MM.1S (cell line): ENCODE measurements around the gene SIL1.

Experiments
- DNase-seq: peaks from one replicate; pipeline ENCODE4 v3.0.0-alpha.2; 2015
- H2AFZ ChIP-seq: fragments of 300-600 bp; sonication (generic); 2 replicates; pipeline ENCODE4 v1.6.0; 2016; ENCODE audit warnings: antibody characterized with exemption, low read length
- H3F3A ChIP-seq: fragments of 300-600 bp; sonication (generic); 2 replicates; pipeline ENCODE4 v1.6.1; 2016; ENCODE audit warnings: mild to moderate bottlenecking, antibody characterized with exemption, low read length, moderate library complexity, mixed read lengths; ENCODE audit not compliant: insufficient read depth
- H3K27ac ChIP-seq: fragments of 300-600 bp; sonication (generic); 2 replicates; pipeline ENCODE4 v1.5.1; 2016; ENCODE audit warnings: mild to moderate bottlenecking, low read length
- H3K27me3 ChIP-seq: fragments of 300-600 bp; sonication (generic); replicated peaks from 2 replicates; pipeline ENCODE4 v1.6.0; 2016; ENCODE audit warnings: low read length; ENCODE audit not compliant: insufficient read depth
- H3K36me3 ChIP-seq: fragments of 300-600 bp; sonication (generic); replicated peaks from 2 replicates; pipeline ENCODE4 v1.6.1; 2016; ENCODE audit warnings: mild to moderate bottlenecking, low read length, mixed read lengths; ENCODE audit not compliant: insufficient read depth
- H3K4me1 ChIP-seq: fragments of 300-600 bp; sonication (generic); 2 replicates; pipeline ENCODE4 v1.6.1; 2016; ENCODE audit warnings: low read length, mixed read lengths
- H3K4me2 ChIP-seq: fragments of 300-600 bp; sonication (generic); 2 replicates; pipeline ENCODE4 v1.6.0; 2016; ENCODE audit warnings: low read depth, low read length
- H3K4me3 ChIP-seq: fragments of 300-600 bp; sonication (generic); 2 replicates; pipeline ENCODE4 v1.5.1; 2016; ENCODE audit warnings: low read length, mixed read lengths
- H3K79me2 ChIP-seq: fragments of 300-600 bp; sonication (generic); 2 replicates; pipeline ENCODE4 v1.6.1; 2016; ENCODE audit warnings: mixed run types, low read length, mixed read lengths
- H3K9ac ChIP-seq: fragments of 300-600 bp; sonication (generic); 2 replicates; pipeline ENCODE4 v1.6.1; 2016; ENCODE audit warnings: low read length, mixed read lengths
- H3K9me2 ChIP-seq: fragments of 300-600 bp; sonication (generic); replicated peaks from 2 replicates; pipeline ENCODE4 v1.6.1; 2016; ENCODE audit warnings: mild to moderate bottlenecking, low read length, mixed read lengths; ENCODE audit not compliant: insufficient read depth
- H3K9me3 ChIP-seq: fragments of 300-600 bp; sonication (generic); replicated peaks from 2 replicates; pipeline ENCODE4 v1.6.1; 2016; ENCODE audit warnings: mild to moderate bottlenecking, low read length, mixed read lengths; ENCODE audit not compliant: insufficient read depth
- H4K20me1 ChIP-seq: fragments of 300-600 bp; sonication (generic); 2 replicates; pipeline ENCODE4 v1.6.1; 2016; ENCODE audit warnings: mild to moderate bottlenecking, low read length, moderate library complexity, mixed read lengths; ENCODE audit not compliant: insufficient read depth
- EZH2 ChIP-seq: fragments of 300-600 bp; sonication (generic); optimal IDR thresholded peaks from 2 replicates; pipeline ENCODE3; 2017; ENCODE audit warnings: low read depth, mild to moderate bottlenecking, antibody characterized with exemption, low read length, mixed read lengths
- EZH2phosphoT487 ChIP-seq: fragments of 300-600 bp; sonication (generic); IDR thresholded peaks from 2 replicates; pipeline ENCODE4 v1.6.1; 2018; ENCODE audit warnings: antibody characterized with exemption, low read length
- TF ChIP-seq, protein P1 (sequence below): fragments of 300-600 bp; sonication (generic); IDR thresholded peaks from 2 replicates; pipeline ENCODE4 v1.5.1; 2016; ENCODE audit warnings: antibody characterized with exemption, low read length, mixed read lengths

Gene SIL1

GRCh38 chr5:139046551-139046950 is 151.6 kb downstream of the SIL1 start:
- H2AFZ ChIP-seq: no peak overlapping the region
- H3K9ac ChIP-seq: no peak overlapping the region
- H3K27me3 ChIP-seq: no peaks in the 10 kb centered on the region
- no peaks in the 10 kb centered on the region for H3K9me3 ChIP-seq
- no peaks in the 10 kb centered on the region for H4K20me1 ChIP-seq
- H3K4me2 ChIP-seq: no peak overlapping the region
- H3K36me3 ChIP-seq: no peaks in the 10 kb centered on the region
- TF ChIP-seq, protein P1, sequence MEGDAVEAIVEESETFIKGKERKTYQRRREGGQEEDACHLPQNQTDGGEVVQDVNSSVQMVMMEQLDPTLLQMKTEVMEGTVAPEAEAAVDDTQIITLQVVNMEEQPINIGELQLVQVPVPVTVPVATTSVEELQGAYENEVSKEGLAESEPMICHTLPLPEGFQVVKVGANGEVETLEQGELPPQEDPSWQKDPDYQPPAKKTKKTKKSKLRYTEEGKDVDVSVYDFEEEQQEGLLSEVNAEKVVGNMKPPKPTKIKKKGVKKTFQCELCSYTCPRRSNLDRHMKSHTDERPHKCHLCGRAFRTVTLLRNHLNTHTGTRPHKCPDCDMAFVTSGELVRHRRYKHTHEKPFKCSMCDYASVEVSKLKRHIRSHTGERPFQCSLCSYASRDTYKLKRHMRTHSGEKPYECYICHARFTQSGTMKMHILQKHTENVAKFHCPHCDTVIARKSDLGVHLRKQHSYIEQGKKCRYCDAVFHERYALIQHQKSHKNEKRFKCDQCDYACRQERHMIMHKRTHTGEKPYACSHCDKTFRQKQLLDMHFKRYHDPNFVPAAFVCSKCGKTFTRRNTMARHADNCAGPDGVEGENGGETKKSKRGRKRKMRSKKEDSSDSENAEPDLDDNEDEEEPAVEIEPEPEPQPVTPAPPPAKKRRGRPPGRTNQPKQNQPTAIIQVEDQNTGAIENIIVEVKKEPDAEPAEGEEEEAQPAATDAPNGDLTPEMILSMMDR: no peak
- no peaks in the 10 kb centered on the region for H3K4me1 ChIP-seq
- H3K4me3 ChIP-seq: no peak overlapping the region
- H3K27ac ChIP-seq: no peak overlapping the region
- DNase-seq: no peak
- H3K79me2 ChIP-seq: no peaks in the 10 kb centered on the region
- H3K9me2 ChIP-seq: no peaks in the 10 kb centered on the region
- H3F3A ChIP-seq: no peaks in the 10 kb centered on the region

DNA sequence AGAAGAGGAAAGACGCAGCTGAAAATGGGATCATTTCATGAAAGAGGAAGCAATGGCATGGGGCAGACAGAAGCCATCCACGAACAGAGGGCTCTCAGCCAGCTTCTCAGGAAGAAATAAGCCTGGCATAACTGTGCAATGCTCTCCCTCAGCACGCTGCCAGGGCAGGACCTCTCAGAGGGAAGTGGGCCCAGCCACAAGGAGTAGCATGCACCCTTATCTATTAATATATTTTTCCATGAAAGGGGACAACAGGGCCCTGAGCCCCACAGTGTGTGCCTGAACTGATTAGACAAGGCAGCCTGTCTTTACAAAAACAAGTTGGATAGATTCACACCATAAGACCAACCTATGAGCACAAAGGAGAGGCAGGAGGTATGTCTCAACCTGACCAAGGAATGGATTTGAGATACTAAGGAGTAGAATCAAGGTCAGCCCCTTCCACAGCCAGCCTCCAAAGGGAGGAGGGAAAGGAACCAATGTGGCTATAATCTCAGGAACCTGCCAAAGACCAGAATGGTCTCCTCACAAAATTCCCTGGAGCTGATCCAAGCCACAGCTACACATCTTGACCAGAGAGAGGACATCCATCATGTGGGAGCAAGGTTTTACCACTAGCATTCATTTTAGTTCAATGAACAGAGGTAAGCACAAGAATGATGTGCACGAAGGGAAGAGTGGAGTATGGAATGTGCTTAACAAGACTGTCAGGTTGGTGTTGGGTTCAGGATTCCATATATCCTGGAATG is 154.8 kb downstream of the SIL1 start:
- Histone ChIP-seq H3K79me2 (no peaks in the 10 kb centered on the region), H3K27me3 (no peaks in the 10 kb centered on the region), H3K4me3 (no peak overlapping the region), H3K9me2 (no peaks in the 10 kb centered on the region), H3K4me2 (no peak overlapping the region), H2AFZ (no peak overlapping the region), H3K36me3 (no peaks in the 10 kb centered on the region), H3K4me1 (no peaks in the 10 kb centered on the region), H4K20me1 (no peaks in the 10 kb centered on the region), H3F3A (no peaks in the 10 kb centered on the region), H3K27ac (no peak overlapping the region), H3K9ac (no peak overlapping the region), H3K9me3 (no peaks in the 10 kb centered on the region)
- TF ChIP-seq, protein P1: no peak
- TF ChIP-seq EZH2 (no peak), EZH2phosphoT487 (no peak)
- DNase-seq: no peak

DNA sequence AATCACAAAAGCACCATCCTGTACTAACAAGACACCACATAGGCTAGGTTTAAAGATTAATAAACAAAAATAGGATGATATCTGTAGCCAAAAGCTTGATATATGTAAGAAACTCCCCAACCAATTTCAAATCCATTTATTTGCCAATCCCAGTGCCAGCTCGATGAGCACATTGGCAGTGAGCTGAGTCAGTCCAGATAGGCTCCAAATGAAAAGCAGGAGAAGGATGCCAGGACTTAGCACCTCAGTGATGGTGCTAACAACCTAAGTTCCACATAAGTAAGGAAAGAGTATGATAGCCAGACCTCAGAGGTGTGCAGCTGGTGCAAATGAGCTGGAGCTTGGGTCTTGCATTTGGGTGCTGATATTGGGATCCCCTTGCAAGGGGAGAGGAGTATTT is 158.1 kb downstream of the SIL1 start:
- no peaks in the 10 kb centered on the region for H3K79me2 ChIP-seq
- H3K27ac ChIP-seq: no peak overlapping the region
- no peaks in the 10 kb centered on the region for H3K9me3 ChIP-seq
- no peaks in the 10 kb centered on the region for H3K36me3 ChIP-seq
- H3F3A ChIP-seq: no peaks in the 10 kb centered on the region
- H4K20me1 ChIP-seq: no peaks in the 10 kb centered on the region
- no peak for DNase-seq
- TF ChIP-seq, protein P1: no peak
- no peaks in the 10 kb centered on the region for H3K9me2 ChIP-seq
- H3K9ac ChIP-seq: no peak overlapping the region
- H3K4me1 ChIP-seq: no peaks in the 10 kb centered on the region
- H3K27me3 ChIP-seq: no peaks in the 10 kb centered on the region
- no peak overlapping the region for H2AFZ ChIP-seq
- H3K4me3 ChIP-seq: no peak overlapping the region
- no peak overlapping the region for H3K4me2 ChIP-seq
